NCI-H345 (cell line): Measurements from ENCODE around the gene SCART1.
"Not testable (repeated sequence)": the region's sequence is repeated elsewhere in the genome, so short reads cannot be mapped to it uniquely, and the experiment has no call there.

ENCODE experiments used
- DNase-seq: peaks from one replicate; lab custom pipeline; 2025; lab: John Stamatoyannopoulos, UW

Gene SCART1

DNA sequence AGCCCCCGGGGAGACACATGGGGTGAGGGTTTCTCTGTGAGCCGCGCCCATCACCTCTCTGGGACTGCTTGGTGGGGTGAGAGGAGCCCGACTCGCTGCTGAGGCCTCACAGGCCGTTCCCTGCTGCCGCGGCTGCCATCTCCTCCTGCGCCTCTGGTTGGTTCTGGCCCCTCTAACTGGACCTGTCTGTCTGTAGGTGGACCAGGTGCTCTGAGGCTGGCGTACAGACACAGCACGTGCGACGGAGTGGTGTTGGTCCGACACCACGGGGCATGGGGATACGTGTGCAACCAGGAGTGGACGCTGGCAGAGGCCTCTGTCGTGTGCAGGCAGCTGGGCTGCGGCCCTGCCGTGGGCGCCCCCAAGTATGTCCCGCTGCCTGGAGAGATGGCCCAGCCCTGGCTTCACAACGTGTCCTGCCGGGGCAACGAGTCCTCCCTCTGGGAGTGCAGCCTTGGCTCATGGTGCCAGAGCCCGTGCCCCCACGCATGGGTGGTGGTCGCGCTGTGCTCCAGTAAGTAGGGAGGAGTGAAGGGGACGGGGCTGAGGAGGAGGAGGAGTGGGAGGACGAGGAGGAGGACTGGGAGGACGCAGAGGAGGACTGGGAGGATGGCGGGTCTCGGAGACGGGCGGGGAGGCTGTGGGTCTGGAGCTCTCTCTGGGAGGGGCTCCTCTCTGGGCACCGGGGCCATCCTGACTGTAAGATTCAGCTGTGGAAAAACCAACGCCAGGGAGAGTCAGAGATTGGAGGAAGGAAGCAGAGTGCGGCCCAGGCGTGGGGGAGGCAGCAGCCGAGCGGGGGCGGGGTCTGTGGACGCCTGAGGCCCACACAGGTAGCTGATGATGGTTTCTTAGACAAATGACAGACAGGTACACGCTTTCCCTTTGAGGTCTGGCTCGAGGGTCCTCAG is 2.6 kb downstream of the SCART1 start:
- no peak for DNase-seq

DNA sequence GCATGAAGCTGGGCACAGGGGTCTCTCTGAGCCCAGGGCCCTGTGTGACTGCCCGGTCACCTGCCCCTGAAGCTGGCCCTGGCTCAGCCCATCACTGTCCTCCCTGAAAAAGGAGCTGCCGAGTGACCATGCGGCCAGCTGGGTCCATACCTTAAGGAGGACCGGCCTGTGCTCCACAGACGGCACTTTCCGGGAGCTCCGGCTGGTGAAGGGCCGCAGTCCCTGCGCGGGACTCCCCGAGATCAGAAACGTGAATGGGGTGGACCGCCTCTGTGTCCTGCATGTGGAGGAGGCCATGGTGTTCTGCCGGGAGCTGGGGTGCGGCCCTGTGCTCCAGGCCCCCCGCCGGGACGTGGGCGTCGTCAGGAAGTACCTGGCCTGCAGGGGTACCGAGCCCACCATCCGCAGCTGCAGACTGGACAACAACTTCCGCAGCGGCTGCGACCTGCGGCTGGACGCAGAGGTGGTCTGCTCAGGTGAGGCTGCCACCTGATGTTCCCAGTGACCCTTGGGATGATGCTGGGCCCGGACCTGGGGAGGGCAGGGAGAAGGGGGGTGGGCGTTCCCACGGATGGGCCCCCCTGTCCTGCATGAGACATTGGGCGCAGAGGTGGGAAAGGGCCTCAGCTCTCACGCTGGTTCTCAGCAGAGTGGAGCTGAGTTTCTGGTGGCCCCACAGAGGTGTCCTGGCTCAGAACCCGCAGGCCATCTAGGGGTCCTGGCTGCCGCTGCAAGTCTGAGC is 3.5 kb downstream of the SCART1 start:
- DNase-seq: no peak

DNA sequence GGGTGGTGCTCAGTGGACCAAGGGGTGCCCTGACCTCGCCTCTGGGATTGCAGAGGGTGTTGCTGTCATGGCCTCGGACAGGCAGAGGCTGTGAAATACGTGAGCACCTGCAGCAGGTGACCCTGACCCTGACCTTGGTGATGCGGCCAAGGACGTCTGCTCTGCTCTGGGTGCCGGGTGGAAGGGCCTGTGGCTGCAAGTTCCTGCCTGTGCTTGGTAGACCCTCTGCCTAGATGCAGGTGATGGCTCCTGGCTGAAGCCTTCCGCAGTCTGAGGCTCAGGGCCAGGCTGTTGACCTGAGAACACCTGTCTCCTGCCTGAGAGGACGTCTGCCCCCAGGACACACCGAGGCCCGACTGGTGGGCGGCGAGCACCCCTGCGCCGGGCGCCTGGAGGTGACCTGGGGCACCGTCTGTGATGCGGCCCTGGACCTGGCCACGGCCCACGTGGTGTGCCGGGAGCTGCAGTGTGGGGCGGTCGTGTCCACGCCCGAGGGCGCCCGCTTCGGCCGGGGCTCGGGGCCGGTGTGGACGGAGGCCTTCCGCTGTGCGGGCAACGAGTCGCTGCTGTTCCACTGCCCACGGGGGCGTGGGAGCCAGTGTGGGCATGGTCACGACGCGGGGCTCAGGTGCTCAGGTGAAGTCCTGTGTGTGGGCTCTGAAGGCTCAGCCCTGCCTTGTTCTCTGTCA is 4.4 kb downstream of the SCART1 start:
- DNase-seq: no peak

DNA sequence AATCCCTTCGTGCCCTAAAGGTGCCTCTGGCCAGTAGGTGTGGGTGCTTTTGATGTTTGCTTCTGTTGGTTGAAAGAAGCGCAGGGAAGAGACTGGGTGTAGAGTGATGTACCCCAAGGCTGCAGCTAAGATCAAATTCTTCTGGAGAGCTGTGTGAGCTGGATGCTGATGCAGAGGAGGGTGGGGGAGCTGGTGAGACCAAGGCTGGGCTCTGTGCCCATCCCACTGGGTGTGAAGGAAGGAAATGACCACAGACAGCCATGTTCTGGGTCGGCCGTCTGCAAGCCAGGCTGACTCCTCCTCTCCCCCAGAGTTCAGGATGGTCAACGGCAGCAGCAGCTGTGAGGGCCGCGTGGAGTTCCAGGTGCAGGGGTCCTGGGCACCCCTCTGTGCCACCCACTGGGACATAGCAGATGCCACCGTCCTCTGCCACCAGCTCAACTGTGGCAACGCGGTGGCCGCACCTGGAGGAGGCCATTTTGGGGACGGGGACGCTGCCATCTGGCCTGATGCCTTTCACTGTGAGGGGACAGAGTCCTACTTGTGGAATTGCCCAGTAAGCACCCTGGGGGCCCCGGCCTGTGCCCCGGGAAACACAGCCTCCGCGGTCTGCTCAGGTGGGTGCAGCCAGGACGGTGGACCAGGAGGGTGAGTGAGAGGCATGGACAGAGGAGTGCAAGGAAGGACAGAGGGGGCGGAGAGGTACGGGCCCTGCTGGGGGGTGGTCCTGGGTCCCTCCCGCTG is 5.1 kb downstream of the SCART1 start:
- no peak for DNase-seq

DNA sequence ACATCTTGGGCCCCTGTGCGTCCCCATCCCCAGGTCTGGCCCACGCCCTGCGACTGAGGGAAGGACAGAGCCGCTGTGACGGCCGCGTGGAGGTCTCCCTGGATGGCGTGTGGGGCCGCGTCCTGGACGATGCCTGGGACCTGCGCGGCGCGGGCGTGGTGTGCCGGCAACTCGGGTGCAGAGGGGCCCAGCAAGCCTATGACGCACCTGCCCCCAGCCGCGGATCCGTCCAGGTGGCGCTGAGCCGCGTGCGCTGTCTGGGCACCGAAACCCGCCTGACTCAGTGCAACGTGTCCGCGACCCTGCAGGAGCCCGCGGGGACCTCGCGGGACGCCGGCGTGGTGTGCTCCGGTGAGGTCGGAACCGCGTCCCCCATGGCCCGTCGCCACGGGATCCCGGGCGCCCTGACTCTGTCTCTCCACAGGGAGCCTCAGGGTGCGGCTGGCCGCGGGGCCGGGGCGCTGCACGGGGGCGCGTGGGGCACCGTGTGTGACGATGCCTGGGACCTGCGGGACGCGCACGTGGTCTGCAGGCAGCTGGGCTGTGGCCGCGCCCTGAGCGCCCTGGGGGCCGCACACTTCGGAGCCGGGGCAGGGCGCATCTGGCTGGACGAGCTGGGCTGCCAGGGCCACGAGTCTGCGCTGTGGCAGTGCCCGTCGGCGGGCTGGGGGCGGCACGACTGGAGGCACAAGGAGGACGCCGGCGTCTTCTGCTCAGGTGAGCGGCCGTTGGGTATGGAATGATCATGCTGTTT is 5.9 kb downstream of the SCART1 start:
- DNase-seq: no peak

DNA sequence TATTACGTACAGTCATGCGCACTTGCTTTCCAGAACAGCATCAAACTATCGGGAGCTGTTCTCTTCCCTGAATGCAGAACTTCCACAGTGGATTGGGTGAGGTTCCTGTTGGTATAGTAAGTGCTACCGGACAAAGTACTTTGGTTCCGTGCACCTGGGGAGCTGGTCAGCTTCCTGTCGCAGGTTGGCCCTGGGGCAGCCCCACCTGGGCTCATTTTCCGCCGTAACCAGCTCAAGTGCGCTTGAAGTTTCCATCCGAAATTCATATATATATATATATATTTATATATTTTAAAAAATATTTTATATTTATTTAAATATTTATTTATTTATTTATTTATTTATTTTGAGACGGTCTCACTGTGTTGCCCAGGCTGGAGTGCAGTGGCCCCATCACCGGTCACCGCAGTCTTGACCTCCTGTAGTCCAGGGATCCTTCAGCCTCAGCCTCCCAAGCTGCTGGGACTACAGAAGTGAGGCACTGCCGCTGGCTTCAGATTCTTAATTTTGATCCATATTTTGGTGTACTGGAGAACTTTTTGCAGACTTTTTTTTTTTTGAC is 6.5 kb downstream of the SCART1 start:
- DNase-seq: no peak

DNA sequence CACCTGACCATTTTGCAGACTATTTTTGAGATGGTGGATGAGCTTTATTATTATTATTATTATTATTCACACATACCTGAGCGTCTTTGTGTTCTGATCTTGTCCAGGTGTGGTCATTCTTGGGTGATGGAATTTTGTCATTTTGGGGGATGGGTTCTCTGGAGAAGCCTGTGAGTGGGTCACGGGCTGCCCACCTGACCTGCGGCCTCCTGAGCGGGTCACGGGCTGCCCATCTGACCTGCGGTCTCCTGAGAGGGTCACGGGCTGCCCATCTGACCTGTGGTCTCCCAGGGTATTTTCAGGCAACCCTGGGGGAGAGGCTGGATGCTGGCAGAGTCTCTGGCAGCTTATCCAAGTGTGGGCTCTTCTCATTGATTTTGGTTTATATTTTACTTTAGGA is 7.3 kb downstream of the SCART1 start:
- DNase-seq: no peak

DNA sequence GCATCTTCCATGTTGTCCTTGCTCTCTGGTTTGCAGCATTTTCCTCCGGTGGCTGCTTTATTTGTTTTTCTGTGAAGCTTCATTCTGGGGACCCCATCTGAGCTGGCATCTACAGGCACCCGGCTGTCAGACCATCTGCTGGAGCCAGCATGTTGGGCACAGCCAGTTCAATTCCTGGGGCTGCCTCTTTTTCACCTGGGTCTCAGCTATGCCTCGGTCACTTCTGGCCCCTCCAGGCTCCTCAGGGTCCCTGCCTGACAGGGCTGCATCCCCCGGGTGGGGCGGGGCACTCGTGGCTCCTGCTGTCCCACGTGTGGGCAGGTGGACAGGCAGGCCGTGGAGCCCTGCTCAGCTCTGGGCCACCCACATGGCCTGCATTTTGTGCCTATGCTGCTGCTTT is 8.1 kb downstream of the SCART1 start:
- DNase-seq: no peak

DNA sequence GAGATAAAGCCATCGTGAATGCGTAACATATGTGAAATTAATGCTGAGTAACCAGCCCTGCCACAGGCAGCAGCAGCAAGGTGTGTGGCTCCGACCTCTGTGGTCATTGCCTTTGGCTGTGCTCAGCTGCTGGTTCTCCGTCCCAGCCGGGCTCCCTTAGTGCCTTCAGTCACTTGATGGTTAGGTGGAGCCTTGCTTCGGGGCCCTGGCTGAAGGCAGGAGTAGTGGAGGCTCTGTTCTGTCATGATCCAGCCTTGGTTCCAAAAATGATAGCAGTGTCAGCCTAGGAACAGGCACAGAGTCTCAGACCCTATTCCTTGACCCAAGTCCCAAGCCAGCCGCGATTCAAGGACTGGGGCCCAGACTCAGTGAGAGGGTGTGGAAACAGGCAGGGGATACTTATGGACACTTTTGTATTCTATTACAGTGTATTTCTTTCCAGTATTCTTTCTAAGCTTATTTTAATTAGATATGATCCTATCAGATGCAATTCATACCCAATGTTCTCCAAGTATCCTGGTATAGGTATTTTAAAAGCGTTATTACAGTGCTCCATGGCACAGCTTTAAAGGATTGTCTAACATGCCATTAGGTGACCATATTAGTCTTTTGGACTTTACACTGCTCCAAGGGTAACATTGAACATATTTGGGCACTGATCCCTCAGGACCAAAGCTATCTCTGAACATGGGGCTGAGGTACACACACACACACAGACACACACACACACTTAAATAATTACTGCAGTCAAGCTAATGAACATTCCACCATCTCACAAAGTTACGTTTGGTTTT is 9.0 kb downstream of the SCART1 start:
- no peak for DNase-seq

DNA sequence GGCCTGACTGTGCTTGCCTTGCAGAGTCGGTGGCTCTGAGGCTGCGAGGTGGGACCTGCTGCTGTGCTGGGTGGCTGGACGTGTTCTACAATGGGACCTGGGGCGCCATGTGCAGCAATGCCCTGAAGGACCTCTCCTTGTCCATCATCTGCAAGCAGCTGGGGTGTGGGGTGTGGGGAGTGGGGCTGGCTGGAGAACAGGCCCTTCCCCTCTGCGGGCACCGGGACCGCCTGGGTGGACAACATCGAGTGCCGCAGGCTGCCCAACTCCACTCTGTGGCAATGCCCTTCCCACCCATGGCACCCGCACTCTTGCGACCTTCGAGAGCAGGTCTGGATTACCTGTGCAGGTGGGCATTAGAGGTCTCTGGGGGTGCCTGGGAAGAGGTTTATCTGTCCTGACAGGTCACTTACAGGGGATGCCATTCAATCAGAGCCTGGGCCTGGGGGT is 10.9 kb downstream of the SCART1 start:
- DNase-seq: no peak

DNA sequence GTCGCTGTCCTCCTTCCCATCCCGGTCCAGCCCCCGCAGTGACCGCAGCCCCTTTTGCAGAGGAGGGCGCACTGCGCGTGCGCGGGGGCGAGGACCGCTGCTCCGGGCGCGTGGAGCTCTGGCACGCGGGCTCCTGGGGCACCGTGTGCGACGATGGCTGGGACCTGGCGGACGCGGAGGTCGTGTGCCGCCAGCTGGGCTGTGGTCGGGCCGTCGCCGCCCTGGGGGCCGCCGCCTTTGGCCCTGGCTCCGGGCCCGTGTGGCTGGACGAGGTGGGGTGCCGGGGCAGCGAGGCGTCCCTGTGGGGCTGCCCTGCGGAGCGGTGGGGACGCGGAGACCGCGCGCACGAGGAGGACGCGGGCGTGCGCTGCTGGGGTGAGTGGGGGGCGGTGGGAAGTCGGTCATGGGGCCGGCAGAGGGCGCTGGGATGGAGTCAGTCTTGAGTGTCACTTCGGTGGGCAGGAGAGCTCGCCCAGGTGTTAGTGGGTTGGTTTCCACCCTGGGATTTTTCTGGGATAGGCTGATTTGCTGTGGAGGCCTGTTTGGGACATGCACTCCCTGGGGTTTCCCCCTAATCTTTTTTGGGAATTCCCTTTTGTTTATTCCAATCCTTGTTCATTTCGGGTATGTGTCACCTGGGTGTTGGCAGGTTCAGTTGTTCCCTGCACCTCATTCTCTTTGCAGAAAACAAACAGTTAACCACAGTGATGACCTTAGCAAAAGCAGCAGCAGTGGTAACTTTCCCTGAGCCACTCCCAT is 11.6 kb downstream of the SCART1 start:
- no peak for DNase-seq

DNA sequence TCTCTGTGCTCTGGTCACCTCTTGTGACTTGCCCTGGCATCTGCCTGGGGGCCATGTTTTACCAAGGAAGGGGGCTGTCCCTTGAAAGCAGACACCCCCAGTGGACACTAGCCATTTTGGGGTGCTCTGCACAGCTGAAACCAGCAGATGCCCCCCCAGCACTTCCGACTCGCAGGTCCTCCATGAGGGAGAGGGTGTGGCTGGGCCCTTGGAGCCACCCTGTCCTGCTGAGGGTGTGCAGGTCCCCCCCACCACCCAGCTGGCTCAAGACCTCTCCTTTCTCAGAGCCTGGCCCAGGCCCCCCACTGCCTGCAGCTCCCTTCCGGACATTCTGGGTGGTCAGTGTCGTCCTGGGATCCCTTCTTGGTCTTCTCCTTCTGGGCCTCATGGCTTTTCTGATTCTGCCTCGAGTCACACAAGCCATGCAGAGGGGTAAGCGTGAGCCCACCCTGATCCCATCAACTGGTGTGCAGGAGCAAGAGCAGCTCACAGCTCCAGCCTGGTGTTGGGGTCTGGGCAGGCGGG is 12.3 kb downstream of the SCART1 start:
- DNase-seq: no peak

DNA sequence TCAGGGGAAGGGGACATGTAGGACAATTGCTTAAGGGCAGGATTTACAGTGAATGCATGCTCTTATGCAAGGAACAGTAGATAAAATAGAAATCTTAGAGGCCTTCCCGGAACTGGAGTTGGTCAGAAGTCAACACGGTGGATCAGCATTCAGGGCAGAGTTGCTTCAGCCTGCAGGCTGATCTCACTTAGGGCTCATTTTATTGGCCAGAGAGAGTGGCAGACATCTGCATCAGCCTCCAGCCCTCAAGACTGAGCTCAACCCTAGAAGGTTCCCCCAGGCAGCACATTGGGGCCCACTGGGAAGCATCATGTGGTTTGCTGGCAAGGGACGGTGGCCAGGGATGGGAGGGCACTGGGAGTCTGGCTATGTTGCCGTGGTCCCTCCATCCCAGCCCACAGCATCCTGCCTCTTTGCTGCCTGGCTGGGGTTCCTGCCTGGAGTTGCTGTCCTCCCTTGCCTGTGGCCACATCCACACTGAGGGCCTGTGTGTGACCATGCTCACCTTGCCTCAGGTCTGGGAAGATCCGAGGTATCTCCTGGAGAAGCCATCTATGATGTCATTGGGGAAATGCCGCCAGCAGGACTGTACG is 13.0 kb downstream of the SCART1 start:
- DNase-seq: no peak

DNA sequence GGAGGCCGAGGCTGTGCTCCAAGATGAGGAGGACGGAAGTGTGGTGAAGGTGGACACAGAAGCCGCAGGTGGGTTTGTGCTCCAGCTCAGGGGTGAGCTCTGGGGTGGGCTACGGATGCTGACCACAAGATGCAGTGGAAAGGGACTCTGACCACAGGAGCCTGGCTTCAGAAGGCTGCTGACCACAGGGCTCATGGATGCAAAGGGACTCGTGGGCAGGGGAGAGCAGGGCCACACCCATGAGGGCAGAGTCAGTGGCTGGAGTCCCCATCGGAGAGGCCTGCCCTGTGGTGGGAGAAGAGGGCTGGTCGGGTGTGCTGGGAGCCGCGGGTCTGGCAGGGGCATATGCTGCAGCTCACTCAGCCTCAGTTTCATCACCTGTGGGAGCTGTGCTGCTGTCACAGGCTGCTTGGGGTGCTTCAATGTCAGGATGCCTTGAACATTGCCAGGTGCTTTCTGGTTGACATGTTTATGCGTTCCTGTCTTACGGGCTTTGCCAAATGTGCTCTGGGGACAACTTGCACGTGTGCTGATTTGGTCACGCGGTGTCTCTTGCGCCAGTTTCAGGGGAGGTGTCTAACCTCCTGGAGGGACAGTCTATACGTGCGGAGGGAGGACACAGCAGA is 13.7 kb downstream of the SCART1 start:
- no peak for DNase-seq

DNA sequence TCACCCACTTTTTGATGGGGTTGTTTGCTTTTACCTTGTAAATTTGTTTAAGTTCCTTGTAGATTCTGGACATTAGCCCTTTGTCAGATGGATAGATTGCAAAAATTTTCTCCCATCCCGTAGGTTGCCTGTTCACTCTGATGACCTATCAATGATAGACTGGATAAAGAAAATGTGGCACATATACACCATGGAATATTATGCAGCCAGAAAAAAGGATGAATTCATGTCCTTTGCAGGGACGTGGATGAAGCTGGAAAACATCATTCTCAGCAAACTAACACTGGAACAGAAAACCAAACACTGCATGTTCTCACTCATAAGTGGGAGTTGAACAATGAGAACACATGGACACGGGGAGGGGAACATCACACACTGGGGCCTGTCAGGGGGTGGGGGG is 15.5 kb downstream of the SCART1 start:
- DNase-seq: not testable (repeated sequence)

DNA sequence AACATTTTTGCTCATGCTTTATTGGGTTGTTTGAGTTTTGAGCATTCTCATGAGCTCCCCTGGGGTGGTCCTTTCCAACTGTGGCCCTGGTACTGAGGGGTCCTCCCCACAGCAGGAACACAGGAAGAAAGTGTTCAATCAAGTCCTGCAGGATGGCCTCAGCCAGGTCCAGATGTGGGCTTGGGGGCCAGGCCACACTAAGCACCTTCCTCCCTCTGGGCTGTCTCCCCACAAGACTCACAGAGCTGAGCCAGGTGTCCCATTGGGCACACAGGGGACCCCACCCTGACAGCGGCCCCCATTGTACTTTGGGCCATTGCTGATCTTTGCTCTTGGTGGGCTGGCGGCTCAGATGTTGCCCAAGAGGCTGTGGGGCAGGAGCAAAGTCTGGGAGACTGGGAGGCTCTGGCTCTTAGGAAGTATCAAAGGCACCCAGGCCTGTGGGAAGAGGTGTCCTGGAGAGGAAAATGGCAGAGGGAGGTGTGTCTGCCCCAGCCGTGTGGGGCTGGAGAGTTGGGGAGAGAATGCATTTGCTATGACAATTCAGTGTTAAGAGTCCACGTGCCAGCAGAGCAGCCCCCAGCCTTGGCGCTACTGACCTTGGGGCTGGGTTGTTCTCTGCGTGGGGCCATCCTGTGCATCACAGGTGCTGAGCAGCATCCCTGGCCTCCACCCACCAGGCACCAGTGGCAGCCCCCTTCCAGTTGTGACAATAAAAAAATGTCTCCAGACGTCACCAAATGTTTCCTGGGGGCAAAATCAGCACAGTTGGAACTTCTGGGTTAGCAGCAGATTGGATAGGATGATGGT is 17.8 kb downstream of the SCART1 start:
- DNase-seq: no peak

DNA sequence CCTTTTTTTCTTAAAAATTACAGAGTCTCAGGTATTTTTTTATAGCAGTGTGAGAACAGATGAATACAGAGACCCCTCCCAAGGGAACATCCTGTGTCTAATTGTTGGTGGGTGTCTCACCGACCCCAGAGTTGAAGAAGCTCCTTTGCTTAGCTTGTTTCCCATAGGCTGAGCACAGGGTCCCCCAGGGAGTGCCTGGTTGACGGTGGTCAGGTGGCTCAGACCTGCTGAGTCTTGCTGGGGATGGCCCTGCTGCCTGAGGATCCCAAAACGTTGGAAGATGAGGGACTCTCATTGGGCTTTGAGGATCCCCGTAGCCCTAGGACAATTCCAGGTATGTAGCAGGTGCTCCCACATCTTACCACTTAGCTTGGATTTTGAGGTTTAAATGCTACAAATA is 19.5 kb downstream of the SCART1 start:
- DNase-seq: no peak
